NCI-H460 (cell line): ENCODE results near the gene PIGM. TPM values are rescaled to one million over a fixed set of nuclear protein-coding genes. Genes with fewer than 3 reads are reported as not detected.
"Not testable (repeated sequence)": the region's sequence is repeated elsewhere in the genome, so short reads cannot be mapped to it uniquely, and the experiment has no call there.

ENCODE experiments used
- DNase-seq: peaks from one replicate; pipeline ENCODE4 v3.0.0-alpha.2; 2016; ENCODE audit warnings: low read depth; ENCODE audit errors: extremely low read depth
- total RNA-seq: library from RNA; depleted of rRNA; stranded (reverse); fragments of >200 nt; shearing (Covaris generic); gene quantifications from 2 replicates; pipeline ENCODE4 v1.2.3, GENCODE V29; 2014

Gene PIGM
- total RNA-seq, 1 experiment from 2014 or later, result 6.9 TPM

DNA sequence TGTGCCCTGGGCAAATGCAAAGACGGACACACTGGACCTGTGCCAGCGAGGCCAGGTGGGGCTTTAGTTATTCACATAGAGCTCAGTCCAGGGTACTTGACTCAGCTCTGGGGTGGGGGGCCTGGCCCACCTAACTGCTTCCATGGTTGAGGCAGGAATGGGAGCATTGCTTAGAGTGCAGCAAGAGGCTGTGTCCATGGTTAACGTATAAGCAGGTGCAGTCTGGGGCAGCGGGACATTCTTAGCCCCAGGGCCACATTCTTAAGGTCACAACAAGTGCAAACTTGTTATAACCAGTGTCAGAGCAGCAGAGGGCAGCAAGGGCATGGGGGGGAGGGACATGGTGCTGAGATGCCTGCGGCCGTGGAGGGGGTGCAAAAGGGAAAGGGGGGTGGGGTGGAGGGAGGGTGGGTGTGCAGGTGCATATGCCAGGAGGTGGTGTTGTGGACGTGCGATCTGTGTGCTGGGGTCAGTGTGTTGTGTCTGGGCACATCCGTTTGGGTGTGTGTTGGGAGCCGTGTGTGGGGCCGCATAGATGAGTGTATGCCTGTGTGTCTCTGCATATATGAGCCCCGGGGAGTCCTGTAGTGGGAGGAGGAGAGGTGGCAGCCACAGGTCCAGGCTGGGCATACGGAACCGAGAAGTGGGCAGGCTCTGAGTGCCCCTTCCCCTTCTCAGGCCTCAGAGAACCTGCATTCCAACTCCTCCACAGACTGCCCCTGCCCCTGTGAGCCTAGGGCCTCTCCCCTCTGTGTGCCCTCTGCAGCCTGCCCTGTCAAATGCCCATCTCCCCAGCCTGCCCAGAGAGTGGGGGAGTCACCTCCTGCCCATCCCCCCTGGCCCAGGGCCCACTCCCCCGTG, 29.8 kb upstream of the PIGM start:
- DNase-seq, result no peak

DNA sequence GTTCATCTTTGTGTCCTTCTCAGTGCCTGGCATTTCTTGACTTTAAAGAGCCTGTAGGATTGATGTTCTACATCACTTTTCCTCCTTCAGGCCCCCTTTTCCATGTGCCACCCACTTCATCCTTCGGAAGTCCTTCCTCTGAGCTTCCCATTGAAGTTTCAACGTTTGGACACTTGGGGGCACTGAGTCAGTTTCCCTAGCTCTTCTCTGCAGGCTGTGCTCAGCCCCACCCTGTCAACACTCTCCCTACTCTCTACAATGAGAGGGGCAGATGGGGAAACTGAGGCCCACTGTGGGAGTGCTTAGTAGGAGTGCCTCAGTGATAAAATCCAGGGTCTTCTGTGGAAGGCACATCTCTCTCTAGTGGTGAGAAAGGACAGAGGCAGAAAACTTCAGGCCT, 26.3 kb upstream of the PIGM start:
- no peak for DNase-seq

DNA sequence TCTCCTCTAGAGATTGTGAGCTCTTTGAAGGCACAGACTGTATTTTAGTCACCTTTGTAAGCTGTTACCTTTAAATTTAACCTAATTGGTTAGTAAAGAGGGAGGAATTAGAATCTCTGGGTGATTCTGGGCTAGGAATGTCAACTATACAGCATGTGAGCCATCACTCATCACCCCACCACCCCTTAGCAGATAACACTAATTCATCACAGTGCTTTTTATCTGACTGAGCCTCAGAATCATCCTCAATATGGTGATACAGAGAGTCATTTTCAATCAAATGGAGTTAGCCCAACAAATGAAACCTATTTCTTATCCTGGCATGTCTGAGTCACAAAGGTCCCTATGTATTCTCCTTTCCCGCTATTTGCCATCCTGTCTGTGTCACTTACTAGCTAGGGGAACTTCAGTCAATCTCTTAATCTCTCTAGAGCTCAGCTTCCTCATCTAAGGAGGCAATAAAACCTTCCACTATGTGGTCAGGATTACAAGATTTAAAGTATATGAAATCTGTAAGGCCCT, 24.9 kb upstream of the PIGM start:
- DNase-seq, result no peak

DNA sequence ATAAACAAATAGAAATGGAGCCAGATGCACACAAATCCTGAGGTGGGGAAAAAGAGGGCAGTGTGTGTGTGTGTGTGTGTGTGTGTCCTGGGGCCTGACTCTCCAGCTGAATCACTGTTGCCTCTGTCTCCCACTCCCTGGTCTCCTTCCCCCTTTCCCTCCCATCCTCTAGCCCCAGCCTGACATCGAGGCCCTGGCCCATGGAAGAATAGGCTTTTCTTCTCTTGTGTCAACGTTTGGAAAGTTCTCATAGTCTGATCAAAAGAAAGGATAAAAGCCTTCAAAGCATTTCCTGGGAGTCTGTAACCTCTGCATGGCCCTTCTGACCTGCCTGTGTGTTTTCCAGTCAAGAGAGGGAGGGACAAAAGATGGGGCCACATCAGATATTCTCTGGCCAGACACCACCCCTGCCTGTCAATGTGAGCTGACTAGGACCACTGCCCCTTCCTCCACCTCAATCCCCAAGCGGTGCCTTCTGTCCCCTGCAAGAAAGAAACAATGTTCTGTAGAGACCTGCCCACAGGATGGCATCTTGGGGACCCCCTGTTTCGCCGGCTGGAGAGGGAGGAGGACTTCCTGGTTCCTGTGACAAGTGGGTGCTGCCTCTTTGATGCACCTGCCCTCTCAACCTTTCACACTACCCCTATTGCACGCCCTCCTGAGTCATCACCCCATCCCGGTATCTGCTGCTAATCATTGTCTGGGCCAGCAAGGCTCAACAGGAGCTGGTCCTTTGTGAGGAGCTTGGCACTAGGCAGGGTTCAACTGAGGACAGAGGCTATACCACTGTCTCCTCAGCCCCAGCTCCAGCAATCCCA, 22.0 kb upstream of the PIGM start:
- no peak for DNase-seq

DNA sequence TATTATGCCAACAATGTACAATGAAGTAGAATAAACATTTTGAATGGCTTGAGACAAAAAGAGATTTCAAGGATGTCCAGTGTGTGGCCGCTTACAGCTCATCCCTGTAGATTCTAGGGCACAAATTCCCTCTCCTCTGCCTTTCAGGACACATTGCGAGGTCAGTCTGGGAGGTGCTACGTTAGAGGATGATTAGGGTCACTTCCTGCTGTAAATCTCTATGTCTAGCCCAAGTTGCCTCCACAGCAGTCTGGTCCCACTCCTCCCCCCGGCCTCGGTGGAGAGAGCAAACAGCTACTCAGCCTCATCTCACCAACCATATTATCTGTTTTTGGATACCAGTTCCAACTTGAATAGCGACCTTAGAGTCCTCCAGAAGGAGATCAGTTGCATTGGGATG, 21.1 kb upstream of the PIGM start:
- no peak for DNase-seq

DNA sequence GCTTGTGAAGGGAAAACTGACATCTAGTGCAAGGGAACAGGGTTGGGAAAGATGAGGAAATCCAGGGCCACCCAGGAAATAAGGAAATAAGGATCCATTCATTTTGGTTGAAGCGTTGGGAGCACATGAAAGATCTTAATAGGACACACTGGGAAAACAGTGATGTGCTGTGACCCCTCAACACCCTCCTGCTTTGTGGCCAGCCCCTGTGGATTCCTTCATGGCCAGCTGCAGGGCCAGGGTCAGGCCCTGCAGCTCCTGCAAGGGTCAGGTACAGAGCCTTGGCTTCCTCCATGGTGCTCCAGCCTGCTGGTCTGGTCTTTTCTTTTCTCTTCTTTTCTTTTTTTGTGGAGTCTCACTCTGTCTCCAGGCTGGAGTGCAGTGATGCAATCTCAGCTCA, 18.8 kb upstream of the PIGM start:
- no peak for DNase-seq

DNA sequence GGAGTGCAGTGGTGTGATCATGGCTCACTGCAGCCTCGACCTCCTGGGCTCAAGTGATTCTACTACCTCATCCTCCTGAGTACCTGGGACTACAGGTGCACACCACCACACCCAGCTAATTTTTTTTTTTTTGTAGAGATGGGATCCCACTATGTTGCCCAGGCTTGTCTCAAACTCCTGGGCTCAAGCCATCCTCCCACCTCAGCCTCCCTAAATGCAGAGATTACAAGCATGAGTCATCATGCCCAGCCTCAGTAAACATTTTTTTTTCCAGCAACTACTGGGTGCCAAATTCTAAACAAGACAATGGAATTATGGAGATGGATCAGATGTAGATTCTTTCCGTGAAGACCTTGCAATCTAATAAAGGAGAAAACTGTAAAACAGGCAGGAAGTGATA, 18.4 kb upstream of the PIGM start:
- DNase-seq, result not testable (repeated sequence)

DNA sequence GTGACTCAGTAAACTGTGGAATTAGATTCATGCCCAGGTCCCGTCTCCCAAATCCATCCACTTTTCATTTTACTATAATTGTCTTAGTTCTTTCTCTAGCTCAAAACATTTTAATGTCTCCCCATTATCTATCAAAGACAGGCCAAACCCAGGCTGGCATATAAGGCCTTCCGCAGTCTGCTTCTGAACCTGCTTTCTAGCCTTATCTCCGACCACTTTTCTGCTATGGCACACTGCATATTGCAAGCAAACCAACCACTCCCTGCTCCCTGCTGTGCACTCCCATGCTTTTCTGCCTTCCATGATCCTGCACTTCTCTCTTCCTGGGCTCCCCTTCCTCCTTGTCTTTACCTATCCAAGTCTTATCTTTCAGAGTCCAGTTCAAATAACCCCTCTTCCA, 17.3 kb upstream of the PIGM start:
- DNase-seq, result no peak

DNA sequence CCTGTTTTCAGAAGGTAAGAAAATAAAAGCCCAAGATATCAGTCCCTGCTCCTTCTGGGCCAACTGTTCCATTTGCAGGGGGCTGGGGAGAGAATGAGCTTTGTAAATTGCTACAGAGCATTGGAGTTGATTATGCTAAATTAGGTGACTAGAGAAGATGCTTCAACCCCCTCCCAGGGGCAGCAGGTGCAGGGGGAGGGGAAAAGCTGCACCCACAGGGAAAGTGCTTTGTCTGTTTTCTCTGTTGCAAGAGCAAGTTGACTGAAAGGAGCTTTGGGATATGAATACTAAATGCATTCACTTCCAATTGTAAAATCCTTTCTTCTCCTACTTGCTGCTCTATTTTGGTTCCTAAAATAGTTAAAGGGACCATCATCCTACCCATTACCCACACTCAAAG, 16.5 kb upstream of the PIGM start:
- no peak for DNase-seq

DNA sequence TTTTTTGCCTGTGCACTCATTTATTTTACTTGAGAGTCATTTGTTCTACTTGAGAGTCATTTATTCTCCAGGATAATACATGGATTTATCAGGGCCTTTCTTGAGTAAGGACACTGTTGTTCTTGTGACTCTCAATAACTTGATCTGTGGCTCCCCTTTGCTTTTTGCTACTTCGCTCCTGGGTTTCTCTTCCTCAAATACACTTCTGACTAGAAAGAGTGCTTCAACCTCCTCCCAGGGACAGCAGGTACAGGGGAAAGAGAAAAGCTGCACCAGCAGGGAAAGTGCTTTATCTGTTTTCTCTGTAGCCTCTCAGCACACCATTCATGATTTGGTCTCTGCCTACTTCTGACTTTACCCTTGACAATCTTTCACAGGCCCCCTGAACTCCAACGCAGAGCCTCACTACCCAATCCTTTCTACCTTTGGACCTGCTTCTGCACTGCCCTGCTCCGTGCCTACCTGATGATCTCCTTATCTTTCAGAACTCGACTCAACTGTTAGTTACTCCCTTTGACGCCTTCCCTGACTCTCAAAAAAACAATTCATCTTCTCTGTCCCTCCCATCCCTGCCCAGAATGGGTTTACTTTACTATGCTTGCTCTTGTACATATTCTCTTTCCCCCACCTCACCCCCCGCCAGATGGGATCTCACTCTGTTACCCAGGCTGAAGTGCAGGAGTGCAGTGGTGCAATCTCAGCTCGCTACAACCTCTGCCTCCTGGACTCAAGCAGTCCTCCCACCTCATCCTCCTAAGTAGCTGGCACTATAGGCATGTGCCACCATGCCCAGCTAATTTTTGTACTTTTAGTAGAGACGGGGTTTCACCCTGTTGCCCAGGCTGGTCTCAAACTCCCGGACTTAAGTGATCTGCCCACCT, 15.6 kb upstream of the PIGM start:
- no peak for DNase-seq

DNA sequence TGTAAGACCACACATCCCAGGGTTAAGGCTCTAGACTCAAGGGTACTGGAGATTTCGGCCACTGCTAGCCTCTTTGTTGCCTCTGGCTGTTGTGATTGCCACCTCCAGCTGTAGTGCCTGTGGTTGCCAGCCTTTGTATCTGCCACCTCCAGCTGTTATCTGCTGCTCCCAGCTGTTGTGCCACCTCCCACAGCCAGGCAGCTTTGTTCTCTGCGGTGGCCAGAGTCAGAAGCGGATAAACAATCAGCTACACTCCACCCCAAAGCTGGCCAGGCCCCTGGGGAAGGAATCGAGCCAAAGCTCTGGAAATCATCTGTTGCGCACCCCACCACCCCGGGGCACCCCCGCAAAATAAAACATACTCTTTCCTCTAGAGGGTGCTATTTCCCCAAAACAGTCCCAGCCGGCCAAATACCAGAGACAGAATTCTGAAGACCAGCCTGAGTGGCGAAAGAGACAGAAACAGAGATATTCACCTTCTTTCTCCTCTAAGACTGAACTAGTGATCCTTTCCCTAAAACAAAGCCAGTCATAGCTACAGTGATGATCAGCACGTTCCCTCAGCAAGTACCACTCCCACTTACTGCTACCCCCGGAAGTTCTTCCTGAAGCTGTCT, 14.8 kb upstream of the PIGM start:
- DNase-seq, result peak; percentile 46

DNA sequence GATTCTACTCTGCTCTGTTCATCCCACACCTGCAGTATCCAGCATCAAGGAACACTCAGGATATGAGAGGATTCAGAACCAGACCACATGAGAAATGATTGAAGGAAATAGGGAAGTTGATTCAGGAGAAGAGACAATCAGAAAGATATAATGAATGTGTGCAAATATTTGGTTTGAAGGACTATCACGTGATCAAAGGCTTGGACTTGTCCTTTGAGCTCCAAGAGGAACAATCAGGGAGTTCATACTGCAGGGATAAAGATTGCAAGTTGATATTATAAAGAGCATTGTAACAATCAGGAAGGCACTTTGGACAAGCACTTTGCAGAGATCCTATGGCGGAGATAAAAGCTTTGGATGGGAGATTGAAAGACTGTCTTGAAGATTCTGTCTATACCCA, 13.9 kb upstream of the PIGM start:
- DNase-seq, result no peak

DNA sequence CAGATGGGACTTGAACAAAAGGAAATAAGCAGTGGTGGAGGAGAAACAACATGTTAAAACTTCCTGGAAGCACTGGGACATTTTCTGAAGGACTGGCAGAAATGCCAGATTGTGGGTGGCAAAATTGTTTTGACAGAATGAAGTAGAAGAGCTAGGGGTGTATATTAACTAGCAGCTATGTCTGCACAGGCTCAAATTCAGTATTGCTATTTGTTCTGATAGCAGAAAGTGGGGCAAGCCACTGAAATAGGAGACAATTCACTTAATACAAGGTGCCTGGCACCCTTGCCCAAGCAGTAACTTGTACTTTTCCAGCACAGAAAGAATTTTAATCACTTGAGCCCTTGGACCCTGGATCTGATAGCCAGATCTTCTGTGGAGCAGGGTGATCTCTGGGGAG, 11.8 kb upstream of the PIGM start:
- DNase-seq, result no peak

DNA sequence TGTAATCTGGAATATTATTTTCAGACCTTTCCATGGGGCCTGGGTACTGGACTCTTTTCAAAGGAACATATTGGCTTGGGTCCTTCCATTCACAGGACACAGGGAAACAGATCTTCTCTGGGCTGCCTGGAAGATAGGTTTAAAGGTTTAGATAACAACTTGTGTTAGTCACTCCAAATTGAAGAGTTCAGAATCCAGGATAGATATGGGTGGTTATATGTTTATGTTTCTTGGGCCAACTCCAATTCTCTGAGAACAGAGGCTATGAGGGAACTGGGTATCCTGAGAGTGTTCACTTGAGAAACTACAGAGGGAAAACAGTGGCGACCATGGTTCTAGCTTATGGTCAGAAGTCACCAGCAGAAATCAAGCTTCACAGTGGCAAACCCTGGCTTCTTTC, 8.7 kb upstream of the PIGM start:
- no peak for DNase-seq

DNA sequence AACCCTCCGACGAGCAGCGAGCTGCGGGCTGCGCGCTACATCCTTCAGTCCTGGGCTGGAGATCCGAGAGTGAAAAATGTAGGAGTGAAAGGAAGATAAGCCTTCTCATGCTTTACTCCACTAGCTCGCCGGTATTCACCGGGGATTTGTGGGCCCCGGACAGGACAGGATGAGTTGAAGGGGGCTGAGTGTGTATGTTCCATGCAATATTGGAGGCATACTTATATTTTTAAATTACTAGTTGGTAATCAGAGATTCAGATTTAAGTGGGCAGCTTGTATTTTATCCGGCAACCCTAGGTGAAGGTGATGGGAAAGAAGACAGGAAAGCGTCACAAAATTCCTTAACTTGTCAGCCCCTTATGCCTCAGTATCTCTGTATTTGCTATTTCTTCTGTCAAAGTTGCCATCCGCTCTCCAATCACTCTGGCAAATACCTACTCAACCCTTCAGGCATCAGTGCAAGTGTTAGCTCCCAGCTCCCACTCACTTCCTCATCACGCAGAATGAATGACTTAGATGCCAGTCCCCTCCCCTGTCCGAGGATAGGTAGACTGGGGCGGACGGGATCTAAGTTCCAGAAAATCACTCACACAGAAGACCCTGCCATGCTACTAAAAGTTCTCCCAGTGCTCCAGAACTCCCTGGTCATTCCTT, 503 bp upstream of the PIGM start:
- no peak for DNase-seq

DNA sequence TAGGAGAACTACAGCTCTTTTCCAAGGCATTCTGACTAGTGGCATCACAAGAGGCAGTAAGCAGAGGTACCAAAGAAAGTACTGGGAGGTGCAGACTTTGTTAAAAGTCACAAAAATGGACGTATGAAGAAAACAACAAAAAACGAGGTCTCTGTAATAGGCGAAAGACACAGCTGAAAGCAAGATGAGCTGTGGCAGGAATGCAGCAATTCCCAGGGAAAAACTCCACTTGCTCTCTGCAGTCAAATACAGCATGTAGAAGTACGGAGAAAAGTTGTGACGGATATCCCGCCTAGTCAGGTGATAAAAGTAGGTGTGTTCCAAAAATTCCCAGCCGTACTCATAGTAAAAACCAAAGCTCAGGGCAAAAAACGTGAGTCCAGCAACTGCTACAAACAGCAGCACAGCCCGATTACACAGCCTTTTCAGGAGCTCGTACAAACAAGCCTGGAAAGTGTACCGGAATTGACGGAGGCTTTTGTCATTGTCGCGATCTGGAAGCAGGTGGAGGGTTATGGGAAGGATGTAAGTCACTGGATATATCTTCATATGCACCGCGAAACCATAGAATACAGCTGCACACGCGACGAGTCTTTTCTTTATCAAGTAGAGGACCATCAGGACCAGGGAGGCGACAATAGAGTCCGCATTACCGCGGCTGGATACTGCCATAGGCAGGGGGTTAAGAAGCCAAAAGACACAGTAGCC, 979 bp downstream of the PIGM start:
- no peak for DNase-seq

DNA sequence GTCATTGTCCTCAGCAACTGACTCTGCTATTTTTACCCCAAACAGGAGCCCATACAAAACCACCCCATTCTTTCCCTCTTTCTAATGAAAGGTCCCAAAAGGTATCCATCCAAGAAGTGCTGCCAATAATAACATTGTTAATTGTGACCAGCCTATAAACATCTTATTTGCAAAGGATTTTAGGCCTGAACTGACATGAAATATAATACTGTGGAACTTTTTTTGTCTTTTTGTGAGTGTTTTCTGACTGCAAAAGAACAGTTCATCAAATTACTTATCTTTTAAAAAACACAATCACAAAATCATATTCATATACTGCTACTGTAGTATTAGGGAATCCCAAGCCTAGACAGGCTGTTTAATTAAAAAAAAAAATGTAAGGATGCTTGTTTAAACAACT, 3.4 kb downstream of the PIGM start:
- no peak for DNase-seq

DNA sequence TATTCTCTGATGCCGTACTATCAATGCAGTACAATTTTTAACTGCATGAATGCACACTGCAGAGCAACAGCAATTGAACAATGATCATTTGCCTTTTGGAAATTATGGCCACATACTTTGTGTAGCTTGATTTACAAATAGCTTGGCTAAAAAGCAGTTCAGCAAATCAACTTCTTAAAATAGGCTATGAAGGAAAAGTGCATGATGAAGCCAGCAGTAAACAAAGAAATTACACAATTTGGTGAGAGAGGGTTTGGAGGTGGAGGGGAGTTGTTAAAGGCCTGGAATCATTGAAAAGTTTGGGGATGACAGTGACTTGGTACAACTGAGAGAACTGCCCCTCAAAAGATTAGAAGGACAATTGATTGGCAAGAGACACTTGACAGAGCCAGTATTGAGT, 6.5 kb downstream of the PIGM start:
- DNase-seq, result no peak

DNA sequence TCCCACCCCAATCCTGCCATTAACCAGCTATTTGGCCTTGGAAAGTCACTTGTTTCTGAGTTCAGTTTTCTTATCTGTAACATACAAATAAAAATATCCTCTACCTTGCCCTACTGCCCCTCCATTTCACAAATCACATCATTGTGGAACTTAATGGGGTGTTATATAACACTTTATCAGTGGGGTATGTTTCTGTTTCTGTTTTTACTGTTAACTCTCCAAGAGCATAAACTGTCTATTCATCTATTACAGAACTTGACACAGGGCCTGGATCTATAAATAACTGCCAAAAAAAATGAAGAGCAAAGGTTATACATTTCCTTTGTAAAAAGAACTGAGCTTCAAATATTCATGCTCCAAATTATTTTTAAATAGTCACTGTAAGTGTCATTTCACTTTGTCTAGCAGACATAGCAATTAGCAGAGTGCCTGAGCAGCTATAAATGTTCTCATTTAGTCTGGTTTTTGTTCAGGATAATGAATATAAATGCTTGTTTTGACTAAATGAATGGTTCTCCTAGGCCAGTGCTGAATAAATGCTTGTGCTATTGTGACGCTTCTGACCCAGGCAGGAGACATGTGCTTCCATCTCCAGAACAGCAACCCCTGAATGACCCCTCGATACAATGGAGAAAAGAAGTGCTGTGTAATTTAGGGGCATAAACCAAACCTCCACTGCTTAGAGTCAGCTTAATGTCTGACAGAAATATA, 7.4 kb downstream of the PIGM start:
- DNase-seq, result no peak
